OCI-LY7 (cell line): ENCODE data around the gene SPTBN2. TPM values are rescaled to one million over a fixed set of nuclear protein-coding genes. Genes with fewer than 3 reads are reported as not detected.
A peak's percentile ranks its signal among the peaks of the same experiment; 100 is the strongest.

Experiments
- BruUV-seq: library from RNA; stranded (reverse); fragments of 400-500 nt; replicated peaks from 2 replicates; lab custom pipeline; 2021; lab: Mats Ljungman, UMichigan
- CTCF ChIA-PET: fragments of 300-600 bp; sonication (Branson Sonifier 250); formaldehyde crosslinking; loops from one replicate; lab custom pipeline; 2022; ENCODE audit warnings: antibody characterized with exemption; ENCODE audit not compliant: unreplicated experiment; lab: Charles Lee
- POLR2A ChIA-PET: fragments of 300-600 bp; sonication (Branson Sonifier 250); formaldehyde crosslinking; loops from one replicate; lab custom pipeline; 2022; ENCODE audit warnings: antibody characterized with exemption; lab: Charles Lee
- DNase-seq: peaks from one replicate; pipeline ENCODE4 v3.0.0-alpha.2; 2015; ENCODE audit warnings: low spot score
- H2AFZ ChIP-seq: fragments of 200-600 bp; sonication (generic), shearing (Covaris generic); 2 replicates; pipeline ENCODE4 v1.6.1; 2014; ENCODE audit warnings: mild to moderate bottlenecking, antibody characterized with exemption, low read length, moderate library complexity
- H3K27ac ChIP-seq: fragments of 200-600 bp; sonication (generic); 2 replicates; pipeline ENCODE4 v1.5.1; 2014; ENCODE audit warnings: mixed run types, low read depth, mild to moderate bottlenecking, moderate library complexity, low read length, inconsistent platforms; ENCODE audit not compliant: poor library complexity, severe bottlenecking
- H3K36me3 ChIP-seq: fragments of 200-600 bp; sonication (generic); 2 replicates; pipeline ENCODE4 v1.6.1; 2014; ENCODE audit warnings: mild to moderate bottlenecking, antibody characterized with exemption, low read length, moderate library complexity, mixed read lengths; ENCODE audit not compliant: insufficient read depth
- H3K4me1 ChIP-seq: fragments of 200-600 bp; sonication (generic); 2 replicates; pipeline ENCODE4 v1.5.1; 2014; ENCODE audit warnings: mild to moderate bottlenecking, low read length; ENCODE audit not compliant: insufficient read depth, poor library complexity, severe bottlenecking
- H3K4me2 ChIP-seq: fragments of 200-600 bp; sonication (generic); 2 replicates; pipeline ENCODE4 v1.6.1; 2014; ENCODE audit warnings: mild to moderate bottlenecking, low read length
- H3K4me3 ChIP-seq: fragments of 200-600 bp; sonication (generic); 2 replicates; pipeline ENCODE4 v1.5.1; 2014; ENCODE audit warnings: mild to moderate bottlenecking, low read depth, low read length; ENCODE audit not compliant: poor library complexity, severe bottlenecking
- H3K79me2 ChIP-seq: fragments of 200-600 bp; sonication (generic); 2 replicates; pipeline ENCODE4 v1.6.1; 2016; ENCODE audit warnings: low read depth, mild to moderate bottlenecking, low read length, moderate library complexity, mixed read lengths; ENCODE audit not compliant: insufficient read depth
- H3K9me2 ChIP-seq: fragments of 200-600 bp; sonication (generic); 2 replicates; pipeline ENCODE4 v1.6.1; 2016; ENCODE audit warnings: mild to moderate bottlenecking, low read length, mixed read lengths; ENCODE audit not compliant: insufficient read depth
- H3K9me3 ChIP-seq: fragments of 200-600 bp; sonication (generic); 2 replicates; pipeline ENCODE4 v1.6.1; 2014; ENCODE audit warnings: mild to moderate bottlenecking, mixed run types, low read length, mixed read lengths
- H4K20me1 ChIP-seq: fragments of 200-600 bp; sonication (generic); 2 replicates; pipeline ENCODE4 v1.6.1; 2014; ENCODE audit warnings: mild to moderate bottlenecking, antibody characterized with exemption, low read length, moderate library complexity, mixed read lengths; ENCODE audit not compliant: insufficient read depth
- CTCF ChIP-seq: fragments of 200-600 bp; sonication (generic); conservative IDR thresholded peaks from 2 replicates; pipeline ENCODE4 v1.5.1; 2014; ENCODE audit warnings: mild to moderate bottlenecking, antibody characterized with exemption, low read length, moderate library complexity, mixed read lengths
- EZH2phosphoT487 ChIP-seq: fragments of 200-600 bp; sonication (generic); IDR thresholded peaks from 2 replicates; pipeline ENCODE4 v1.6.1; 2018; ENCODE audit warnings: low read depth, borderline replicate concordance, mild to moderate bottlenecking, mixed run types, antibody characterized with exemption, low read length, moderate library complexity, mixed read lengths
- intact Hi-C: fragments of 100-400 bp; cut with micrococcal nuclease; formaldehyde crosslinking; loops from one replicate; pipeline ENCODE4 v1.10.0; 2022; ENCODE audit not compliant: unreplicated experiment
- total RNA-seq, 2 experiments: library from RNA; depleted of rRNA in 1 of 2; stranded (reverse); fragments of >200 nt in 1 of 2; shearing (Covaris generic) in 1 of 2; gene quantifications; 2 replicates each; pipeline ENCODE4 v1.2.3, GENCODE V29; 2014 to 2022

Gene SPTBN2
- total RNA-seq, 2 experiments from 2014 or later: 16.2 to 25.2 TPM

GRCh38 chr11:66674964-66675602, 53.9 kb downstream of the SPTBN2 start:
- Histone ChIP-seq H3K4me3 (peak overlapping the region; percentile 77), H3K79me2 (peaks cover 69% of the 10 kb centered on the region), H3K27ac (no peak overlapping the region), H3K4me2 (peak overlapping the region; percentile 93), H3K9me3 (no peaks in the 10 kb centered on the region), H2AFZ (no peak overlapping the region), H3K4me1 (peaks cover 49% of the 10 kb centered on the region), H4K20me1 (peaks cover 14% of the 10 kb centered on the region; the same call in 1 of the 2 replicates), H3K9me2 (no peaks in the 10 kb centered on the region), H3K36me3 (peaks cover 38% of the 10 kb centered on the region)
- TF ChIP-seq EZH2phosphoT487 (no peak), CTCF (no peak)
- intact Hi-C loops: loop anchor here (5.0 kb wide), 1 partner anchor 83 kb away; the partner anchor contains the start of genes CCDC87 and CCS
- no TSS peak for BruUV-seq
- ChIA-PET CTCF (no interaction called here), POLR2A (interaction anchor here (0.5 to 4.3 kb wide), 4 partner anchors 8 to 471 kb away, joined by 3 to 17 read pairs (median 4); partner anchors contain the start of gene RBM4)
- DNase-seq: peak; percentile 32

- CTCF ChIA-PET: no interaction called here
- H3K79me2 ChIP-seq: peaks cover 77% of the 10 kb centered on the region
Observed at GRCh38 chr11:66670816-66671215, 58.2 kb downstream of the SPTBN2 start.

More at GRCh38 chr11:66670816-66671215, 58.2 kb downstream of the SPTBN2 start:
- BruUV-seq: no TSS peak
- intact Hi-C loops: no loop called here
- Histone ChIP-seq H3K4me1 (peaks cover 33% of the 10 kb centered on the region), H4K20me1 (peaks cover 7% of the 10 kb centered on the region; the same call in 1 of the 2 replicates), H3K9me2 (no peaks in the 10 kb centered on the region), H2AFZ (no peak overlapping the region), H3K4me3 (no peak overlapping the region), H3K4me2 (no peak overlapping the region), H3K27ac (no peak overlapping the region), H3K9me3 (no peaks in the 10 kb centered on the region), H3K36me3 (peaks cover 70% of the 10 kb centered on the region)
- no peak for DNase-seq
- POLR2A ChIA-PET: interaction anchor here (1.5 kb wide), 1 partner anchor 9 kb away, joined by 7 read pairs; no protein-coding TSS in a partner anchor
- no peak for TF ChIP-seq EZH2phosphoT487
- no peak for TF ChIP-seq CTCF
